Epithelial cell of esophagus (primary cell): Measurements from ENCODE around the gene ENTHD1.

Source experiments
- DNase-seq: peaks from one replicate; pipeline ENCODE4 v3.0.0; 2010; ENCODE audit warnings: low read depth
- H3K4me3 ChIP-seq: 2 replicates; pipeline ENCODE4 v1.5.1; 2011; ENCODE audit warnings: mild to moderate bottlenecking, low read length, control low read depth
- CTCF ChIP-seq: IDR thresholded peaks from 2 replicates; pipeline ENCODE4 v1.5.1; 2011; ENCODE audit warnings: low read depth, mild to moderate bottlenecking, low read length, control low read depth, inconsistent platforms; ENCODE audit not compliant: insufficient read depth; ENCODE audit errors: missing control alignments

Gene ENTHD1

DNA sequence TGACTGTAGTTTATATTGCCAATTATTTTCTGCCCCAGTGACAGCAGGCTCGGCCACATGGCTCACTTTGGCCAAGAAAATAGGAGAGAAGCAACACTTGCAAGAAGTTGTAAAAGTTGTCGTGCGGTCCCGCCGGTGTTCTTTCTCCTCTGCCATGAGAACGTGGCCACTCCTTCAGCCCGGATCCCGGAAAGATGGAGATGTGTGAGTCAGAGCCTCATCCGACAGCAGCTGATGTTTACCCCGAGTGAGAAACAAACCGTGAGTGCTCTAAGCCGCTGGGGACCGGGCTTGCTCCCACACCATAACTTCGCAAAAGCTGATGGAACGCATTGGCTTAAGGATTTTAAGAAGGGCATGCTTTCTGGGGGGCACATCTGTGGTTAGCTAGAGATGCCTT, 166.0 kb downstream of the ENTHD1 start:
- peak; percentile 25 for DNase-seq
- H3K4me3 ChIP-seq = no peak overlapping the region
- TF ChIP-seq CTCF = no peak

DNA sequence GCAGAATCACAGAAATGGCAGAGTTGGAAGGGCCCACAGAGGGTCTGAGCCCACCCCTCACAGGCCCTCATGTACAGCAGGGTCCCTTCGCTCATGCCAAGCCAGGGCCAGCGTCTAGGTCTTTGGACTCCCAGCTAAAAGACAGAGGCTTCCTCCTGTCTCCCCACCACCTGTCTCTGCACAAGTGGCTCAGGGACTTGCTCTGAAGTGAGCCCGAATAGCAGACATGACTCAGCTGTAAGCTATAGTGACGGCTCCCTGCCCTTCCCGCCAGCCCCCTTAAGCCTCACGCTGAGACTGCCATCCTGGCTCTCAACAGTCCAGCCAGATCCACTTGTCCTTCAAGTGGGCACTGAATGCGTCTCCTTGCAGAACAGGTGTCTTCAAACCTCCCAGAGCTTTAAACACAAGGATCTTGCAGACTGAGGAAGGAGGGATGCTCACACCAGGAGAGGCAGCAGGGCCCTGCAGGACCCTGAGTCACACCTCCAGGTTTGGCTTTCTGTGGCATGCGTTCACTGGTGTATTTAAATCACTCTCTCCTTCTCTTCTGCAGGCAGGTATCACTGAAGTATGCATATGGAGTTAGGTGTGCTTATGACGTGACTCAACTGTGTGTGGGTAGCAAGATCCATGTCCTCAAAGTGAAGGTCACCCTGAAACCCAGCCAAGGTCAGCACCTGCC, 168.1 kb downstream of the ENTHD1 start:
- no peak for DNase-seq
- no peak overlapping the region for H3K4me3 ChIP-seq
- TF ChIP-seq CTCF = no peak

DNA sequence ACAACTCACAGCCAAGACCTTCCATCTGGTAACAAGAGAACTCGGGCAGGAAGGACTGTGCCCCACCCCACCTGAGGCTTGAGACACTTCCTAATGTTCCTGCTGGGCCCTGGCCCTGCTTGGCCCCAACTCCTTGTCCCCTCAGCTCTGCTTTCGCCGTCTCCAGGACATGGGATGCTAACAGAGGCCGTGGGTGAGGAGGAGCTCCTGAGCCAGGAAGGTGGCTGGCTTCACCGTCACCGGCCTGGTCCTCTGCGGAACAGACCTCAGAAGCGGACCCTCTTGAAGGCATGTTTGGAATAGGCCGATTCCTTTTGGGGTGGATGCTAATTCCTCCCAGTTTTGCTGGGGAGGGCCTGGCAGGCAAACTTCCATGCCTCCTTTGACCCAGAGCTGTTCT, 168.7 kb downstream of the ENTHD1 start:
- no peak for DNase-seq
- H3K4me3 ChIP-seq = no peak overlapping the region
- TF ChIP-seq CTCF = no peak

- no peak overlapping the region for H3K4me3 ChIP-seq
- TF ChIP-seq CTCF = no peak
- DNase-seq = peak; percentile 23
These were observed 169.2 kb downstream of the ENTHD1 start for GRCh38 chr22:39724390-39724789.

GRCh38 chr22:39723899-39724351, 169.6 kb downstream of the ENTHD1 start:
- peak; percentile 31 for DNase-seq
- TF ChIP-seq CTCF = no peak
- no peak overlapping the region for H3K4me3 ChIP-seq

GRCh38 chr22:39723463-39723862, 170.1 kb downstream of the ENTHD1 start:
- H3K4me3 ChIP-seq = no peak overlapping the region
- TF ChIP-seq CTCF = no peak
- DNase-seq = no peak

- no peak for TF ChIP-seq CTCF
- DNase-seq = no peak
- no peak overlapping the region for H3K4me3 ChIP-seq
These were observed 171.1 kb downstream of the ENTHD1 start for GRCh38 chr22:39722501-39722900.
